Sigmoid colon (tissue), 4 donors: ENCODE results near the gene GIMAP5.

Source experiments
- CTCF ChIP-seq, 4 experiments: fragments of 450-650 bp in 3 of 4; fragments of 200-600 bp in 1 of 4; IDR thresholded peaks; one replicate each; pipeline ENCODE4 v1.5.1; 2016 to 2019; ENCODE audit warnings: antibody characterized with exemption in 4 of 4, mild to moderate bottlenecking in 3 of 4, moderate library complexity in 2 of 4
- POLR2A ChIP-seq, 2 donors: fragments of 450-650 bp; IDR thresholded peaks; one replicate each; pipeline ENCODE4 v1.6.1; 2016; ENCODE audit warnings: antibody characterized with exemption in 2 of 2, mild to moderate bottlenecking in 2 of 2, moderate library complexity in 2 of 2
- POLR2AphosphoS5 ChIP-seq, 4 donors: sonication (generic); formaldehyde crosslinking; IDR thresholded peaks; one replicate each; pipeline ENCODE4 v1.6.1; 2017; ENCODE audit warnings: antibody characterized with exemption in 4 of 4

GRCh38 chr7:150723467-150723866, 13.8 kb upstream of the GIMAP5 start:
- TF ChIP-seq CTCF (IDR thresholded peaks at IDR 0.05) (no peak), POLR2A (IDR thresholded peaks at IDR 0.05) (no peak), POLR2AphosphoS5 (IDR thresholded peaks at IDR 0.05) (no peak)
